H1 (cell line): ENCODE measurements around the gene MDM4. TPM values are rescaled to one million over a fixed set of nuclear protein-coding genes. Genes with fewer than 3 reads are reported as not detected.

Source experiments
- CHD7 ChIP-seq: fragments of 300-600 bp; sonication (generic); IDR thresholded peaks from 2 replicates; pipeline ENCODE4 v1.7.1; 2012; ENCODE audit warnings: low read length, moderate library complexity, mild to moderate bottlenecking, inconsistent platforms; ENCODE audit not compliant: insufficient replicate concordance
- EGR1 ChIP-seq: IDR thresholded peaks from 2 replicates; pipeline ENCODE4 v1.6.1; 2011; ENCODE audit warnings: low read depth, low read length, borderline replicate concordance
- FOSL1 ChIP-seq: IDR thresholded peaks from 2 replicates; pipeline ENCODE4 v1.6.1; 2011; ENCODE audit warnings: mild to moderate bottlenecking, low read depth, low read length, moderate library complexity; ENCODE audit not compliant: insufficient read depth
- POU5F1 ChIP-seq: IDR thresholded peaks from 2 replicates; pipeline ENCODE4 v1.6.1; 2011; ENCODE audit warnings: low read depth, mild to moderate bottlenecking, low read length, moderate library complexity
- SP4 ChIP-seq: IDR thresholded peaks from 2 replicates; pipeline ENCODE4 v1.6.1; 2012; ENCODE audit warnings: low read length, inconsistent platforms
- TAF7 ChIP-seq: optimal IDR thresholded peaks from 2 replicates; pipeline ENCODE3; 2011; ENCODE audit warnings: low read depth, mild to moderate bottlenecking, inconsistent platforms, low read length, moderate library complexity, borderline replicate concordance
- TEAD4 ChIP-seq: IDR thresholded peaks from 2 replicates; pipeline ENCODE4 v1.6.1; 2012; ENCODE audit warnings: low read depth, low read length, inconsistent platforms, mixed read lengths
- USF2 ChIP-seq: IDR thresholded peaks from 2 replicates; pipeline ENCODE4 v1.6.1; 2011; ENCODE audit warnings: low read length, improper control_type of control experiment
- polyA plus RNA-seq, 7 experiments: library from polyadenylated mRNA; depleted of rRNA in 3 of 7; stranded (reverse) in 5 of 7; unstranded in 2 of 7; fragments of >200 nt in 5 of 7; fragments of 200-250 nt in 2 of 7; gene quantifications; 1 replicate in 5 of 7; 2 replicates in 1 of 7; 4 replicates in 1 of 7; pipeline versions ENCODE4 v1.2.1 to v1.2.3, GENCODE V29; 2011 to 2013; ENCODE audit warnings: missing spikeins in 2 of 7, mixed read lengths in 2 of 7
- total RNA-seq: library from RNA; stranded (reverse); fragmentation: NEBNext Ultra II Directional; extraction: Animal tissue kit (Norgen Biotek cat#: 25700); gene quantifications from 2 replicates; pipeline ENCODE4 v1.2.1, GENCODE V29; 2021

The MDM4 gene
- total and polyA plus RNA-seq, 2 of the 8 experiments (the other 6 are each of a cell fraction or from before 2014, with no cell fraction given): 10.8 to 84.9 TPM

- TF ChIP-seq TEAD4: peak; percentile 99
- TF ChIP-seq TAF7: no peak
- no peak for TF ChIP-seq USF2
- no peak for TF ChIP-seq POU5F1
- TF ChIP-seq CHD7: no peak
- peak; percentile 82; the same call in 1 of the 2 replicates for TF ChIP-seq SP4
- no peak for TF ChIP-seq FOSL1
- TF ChIP-seq EGR1: no peak
- TF ChIP-seq, all 59 proteins: peak for 16
These were observed 49.7 kb downstream of the MDM4 start (continued) for GRCh38 chr1:204565617-204566582.
